Measurements from ENCODE around the gene UBASH3B.

UBASH3B gene

DNA sequence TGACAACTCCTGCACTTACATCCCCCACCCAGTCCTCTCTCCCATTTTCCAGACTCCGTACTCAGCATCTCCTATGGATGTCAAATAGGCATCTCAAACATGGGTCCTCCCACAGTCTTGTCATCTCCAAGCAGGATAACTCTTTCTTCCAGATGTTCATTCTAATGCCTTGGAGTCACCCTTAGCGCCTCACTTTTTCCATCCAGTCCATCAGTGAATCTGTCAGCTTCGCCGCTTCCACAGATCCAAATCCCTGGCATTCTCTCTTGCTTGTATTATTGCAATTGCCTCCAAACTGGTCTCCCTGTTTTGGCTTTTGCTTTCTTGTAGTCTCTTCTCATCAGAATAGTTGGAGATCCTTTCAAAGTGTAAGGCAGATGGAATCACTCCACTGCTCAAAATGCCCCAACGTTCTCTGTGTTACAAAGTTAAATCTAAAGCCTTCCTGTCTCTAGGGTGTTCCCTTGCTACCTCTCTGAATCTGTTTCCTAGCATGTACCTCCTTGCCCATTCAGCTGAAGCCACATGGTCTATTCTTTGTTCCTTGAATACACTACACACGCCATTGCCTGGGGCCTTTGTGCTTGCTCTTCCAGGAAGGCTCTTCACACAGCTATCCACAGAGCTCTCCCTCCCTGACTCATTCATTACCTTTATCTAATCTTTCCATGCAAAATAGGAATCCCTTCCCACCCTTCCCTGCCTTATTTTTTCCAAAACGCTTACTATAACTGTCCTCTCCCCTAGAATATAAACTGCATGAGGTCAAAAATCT is 64.8 kb downstream of the UBASH3B start:
- H3K4me3 ChIP-seq (ENCODE audit: low read length): no peak overlapping the region
- TF ChIP-seq, protein P1, sequence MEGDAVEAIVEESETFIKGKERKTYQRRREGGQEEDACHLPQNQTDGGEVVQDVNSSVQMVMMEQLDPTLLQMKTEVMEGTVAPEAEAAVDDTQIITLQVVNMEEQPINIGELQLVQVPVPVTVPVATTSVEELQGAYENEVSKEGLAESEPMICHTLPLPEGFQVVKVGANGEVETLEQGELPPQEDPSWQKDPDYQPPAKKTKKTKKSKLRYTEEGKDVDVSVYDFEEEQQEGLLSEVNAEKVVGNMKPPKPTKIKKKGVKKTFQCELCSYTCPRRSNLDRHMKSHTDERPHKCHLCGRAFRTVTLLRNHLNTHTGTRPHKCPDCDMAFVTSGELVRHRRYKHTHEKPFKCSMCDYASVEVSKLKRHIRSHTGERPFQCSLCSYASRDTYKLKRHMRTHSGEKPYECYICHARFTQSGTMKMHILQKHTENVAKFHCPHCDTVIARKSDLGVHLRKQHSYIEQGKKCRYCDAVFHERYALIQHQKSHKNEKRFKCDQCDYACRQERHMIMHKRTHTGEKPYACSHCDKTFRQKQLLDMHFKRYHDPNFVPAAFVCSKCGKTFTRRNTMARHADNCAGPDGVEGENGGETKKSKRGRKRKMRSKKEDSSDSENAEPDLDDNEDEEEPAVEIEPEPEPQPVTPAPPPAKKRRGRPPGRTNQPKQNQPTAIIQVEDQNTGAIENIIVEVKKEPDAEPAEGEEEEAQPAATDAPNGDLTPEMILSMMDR (IDR thresholded peaks at IDR 0.05; ENCODE audit: insufficient read depth, low read depth, low read length, missing control alignments): no peak
- peak; percentile 89 for DNase-seq (ENCODE audit: low read depth)

DNA sequence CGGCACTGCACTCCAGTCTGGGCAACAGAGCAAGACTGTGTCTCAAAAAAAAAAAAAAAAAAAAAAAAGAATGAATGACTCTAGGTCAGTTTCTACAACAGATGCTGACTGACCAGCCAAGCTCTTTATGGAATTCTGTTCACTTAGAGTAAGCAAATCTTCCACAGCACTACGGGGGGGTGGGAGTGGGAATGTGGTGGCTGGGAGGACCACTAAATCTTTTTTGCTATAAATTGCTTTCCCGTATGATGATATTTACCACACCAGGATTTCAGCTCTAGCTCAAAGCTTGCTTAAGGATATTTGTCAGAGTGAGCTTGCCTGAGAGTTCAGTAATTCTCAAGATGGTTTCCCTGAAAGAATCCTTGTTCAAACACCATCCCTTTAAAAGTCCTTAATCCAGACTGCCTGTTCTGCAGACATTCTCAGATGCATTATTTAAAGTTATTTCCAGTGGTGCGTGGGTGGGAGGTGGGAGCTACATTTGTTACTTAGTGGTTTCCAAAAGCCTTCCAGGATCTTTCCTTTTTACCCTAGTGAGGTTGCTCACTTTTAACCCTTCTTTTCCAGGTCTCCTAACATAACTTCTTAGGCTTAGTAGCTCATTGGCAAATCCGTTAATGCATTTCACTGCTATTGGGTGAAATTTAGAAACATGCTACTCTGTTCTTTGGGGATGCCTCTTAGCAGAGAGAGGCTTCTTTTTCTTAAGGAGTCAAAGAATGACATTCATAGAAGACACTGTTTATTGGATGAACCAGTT is 65.9 kb downstream of the UBASH3B start:
- no peak for DNase-seq (ENCODE audit: low read depth)
- TF ChIP-seq, protein P1 (IDR thresholded peaks at IDR 0.05; ENCODE audit: insufficient read depth, low read depth, low read length, missing control alignments): no peak
- no peak overlapping the region for H3K4me3 ChIP-seq (ENCODE audit: low read length)

- H3K4me3 ChIP-seq (ENCODE audit: low read length): no peak overlapping the region
- TF ChIP-seq, protein P1 (IDR thresholded peaks at IDR 0.05; ENCODE audit: insufficient read depth, low read depth, low read length, missing control alignments): no peak
- DNase-seq (ENCODE audit: low read depth): peak; percentile 73
These were observed 66.4 kb downstream of the UBASH3B start for GRCh38 chr11:122721964-122722266.

GRCh38 chr11:122723106-122723505 is 67.6 kb downstream of the UBASH3B start:
- no peak for DNase-seq (ENCODE audit: low read depth)
- no peak overlapping the region for H3K4me3 ChIP-seq (ENCODE audit: low read length)
- TF ChIP-seq, protein P1 (IDR thresholded peaks at IDR 0.05; ENCODE audit: insufficient read depth, low read depth, low read length, missing control alignments): no peak

- TF ChIP-seq, protein P1 (IDR thresholded peaks at IDR 0.05; ENCODE audit: insufficient read depth, low read depth, low read length, missing control alignments): no peak
- no peak for DNase-seq (ENCODE audit: low read depth)
- H3K4me3 ChIP-seq (ENCODE audit: low read length): no peak overlapping the region
These were observed 68.1 kb downstream of the UBASH3B start for GRCh38 chr11:122723576-122723975.

- DNase-seq (ENCODE audit: low read depth): no peak
- TF ChIP-seq, protein P1 (IDR thresholded peaks at IDR 0.05; ENCODE audit: insufficient read depth, low read depth, low read length, missing control alignments): no peak
- H3K4me3 ChIP-seq (ENCODE audit: low read length): no peak overlapping the region
These were observed 69.0 kb downstream of the UBASH3B start for GRCh38 chr11:122724520-122724919.

Data from epithelial cell of esophagus (primary cell).